ENCODE data around the gene CPT1A. TPM values are rescaled to one million over a fixed set of nuclear protein-coding genes. Genes with fewer than 3 reads are reported as not detected.

The CPT1A gene
- total RNA-seq, 3 donors from 2014 or later: 22.2 to 62.6 (median 30.4) TPM

- no peaks in the 10 kb centered on the region for H3K36me3 ChIP-seq
- peaks cover 0 to 18% of the 10 kb centered on the region in 2 donors for H3K4me1 ChIP-seq
- intact Hi-C loops (cut with DNase I; ENCODE audit: low total_unique reads): no loop called here
- H3K4me3 ChIP-seq: peak overlapping the region; percentile 71 to 84 (median 81)
- H3K27ac ChIP-seq: peak overlapping the region; percentile 91 to 97
- no peaks in the 10 kb centered on the region for H3K27me3 ChIP-seq
- TF ChIP-seq POLR2A (IDR thresholded peaks at IDR 0.05) (no peak), POLR2AphosphoS5 (IDR thresholded peaks at IDR 0.05) (no peak), CTCF (IDR thresholded peaks at IDR 0.05) (no peak)
- H3K9me3 ChIP-seq: no peaks in the 10 kb centered on the region
- no peak for DNase-seq (ENCODE audit: low spot score in 2 of 2)
Measured at GRCh38 chr11:68839911-68840641, 1.6 kb downstream of the CPT1A start.

- TF ChIP-seq POLR2A (IDR thresholded peaks at IDR 0.05) (peak; percentile 27), POLR2AphosphoS5 (IDR thresholded peaks at IDR 0.05) (peak; percentile 79 to 93 (median 86)), CTCF (IDR thresholded peaks at IDR 0.05) (no peak)
- Histone ChIP-seq H3K4me3 (peak overlapping the region; percentile 71 to 84 (median 81)), H3K9me3 (no peaks in the 10 kb centered on the region), H3K36me3 (no peaks in the 10 kb centered on the region), H3K27ac (peak overlapping the region; percentile 91 to 97), H3K4me1 (peaks cover 0 to 18% of the 10 kb centered on the region in 2 donors), H3K27me3 (no peaks in the 10 kb centered on the region)
- DNase-seq (ENCODE audit: low spot score in 2 of 2): peak; percentile 97 to 98
- intact Hi-C loops (cut with DNase I; ENCODE audit: low total_unique reads): no loop called here
Measured at GRCh38 chr11:68839054-68839865, 2.5 kb downstream of the CPT1A start.

- peak in 1 of 2 donors; percentile 41 for DNase-seq (ENCODE audit: low spot score in 2 of 2)
- no peak for TF ChIP-seq POLR2A (IDR thresholded peaks at IDR 0.05)
- TF ChIP-seq CTCF (IDR thresholded peaks at IDR 0.05): no peak
- no peak for TF ChIP-seq POLR2AphosphoS5 (IDR thresholded peaks at IDR 0.05)
- intact Hi-C loops (cut with DNase I; ENCODE audit: low total_unique reads): no loop called here
- peak overlapping the region; percentile 71 to 84 (median 81) for H3K4me3 ChIP-seq
- peaks cover 0 to 18% of the 10 kb centered on the region in 2 donors for H3K4me1 ChIP-seq
- no peaks in the 10 kb centered on the region for H3K36me3 ChIP-seq
- peak overlapping the region; percentile 91 to 97 for H3K27ac ChIP-seq
- no peaks in the 10 kb centered on the region for H3K9me3 ChIP-seq
- no peaks in the 10 kb centered on the region for H3K27me3 ChIP-seq
Measured at GRCh38 chr11:68838572-68838964, 3.1 kb downstream of the CPT1A start.

- TF ChIP-seq POLR2A (IDR thresholded peaks at IDR 0.05) (no peak), CTCF (IDR thresholded peaks at IDR 0.05) (no peak), POLR2AphosphoS5 (IDR thresholded peaks at IDR 0.05) (no peak)
- peak overlapping the region; percentile 91 to 97 for H3K27ac ChIP-seq
- H3K36me3 ChIP-seq: no peaks in the 10 kb centered on the region
- intact Hi-C loops (cut with DNase I; ENCODE audit: low total_unique reads): no loop called here
- H3K4me3 ChIP-seq: peak overlapping the region in 2 of 3 donors; percentile 26 to 71
- no peaks in the 10 kb centered on the region for H3K9me3 ChIP-seq
- no peaks in the 10 kb centered on the region for H3K27me3 ChIP-seq
- peaks cover 5 to 21% of the 10 kb centered on the region in 2 donors for H3K4me1 ChIP-seq
- DNase-seq (ENCODE audit: low spot score in 2 of 2): no peak
Measured at GRCh38 chr11:68837583-68838571, 3.8 kb downstream of the CPT1A start.
